ENCODE results near the gene ROBO2.

The ROBO2 gene

DNA sequence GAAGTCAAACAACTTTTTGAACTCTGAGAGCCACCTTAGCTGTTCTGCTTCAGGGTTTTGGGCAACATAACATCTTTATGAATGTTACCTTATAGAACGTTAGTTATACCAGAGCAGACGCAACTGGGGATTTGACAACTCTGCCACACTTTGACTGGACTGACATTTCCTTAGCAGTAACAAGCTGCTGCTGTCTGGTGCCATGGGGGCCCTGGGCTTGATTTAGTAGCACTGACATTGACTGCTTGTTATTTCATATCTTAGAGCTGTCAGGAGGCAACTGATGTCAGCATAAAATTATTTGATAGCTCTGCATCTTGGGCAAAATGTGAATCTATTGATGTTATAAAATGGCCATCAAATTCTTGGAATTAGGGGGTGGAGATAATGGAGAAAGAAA, 285.4 kb downstream of the ROBO2 start:
- CTCF ChIA-PET = no interaction called here
- no peak for DNase-seq (ENCODE audit: extremely low spot score)
- TF ChIP-seq, protein P1, sequence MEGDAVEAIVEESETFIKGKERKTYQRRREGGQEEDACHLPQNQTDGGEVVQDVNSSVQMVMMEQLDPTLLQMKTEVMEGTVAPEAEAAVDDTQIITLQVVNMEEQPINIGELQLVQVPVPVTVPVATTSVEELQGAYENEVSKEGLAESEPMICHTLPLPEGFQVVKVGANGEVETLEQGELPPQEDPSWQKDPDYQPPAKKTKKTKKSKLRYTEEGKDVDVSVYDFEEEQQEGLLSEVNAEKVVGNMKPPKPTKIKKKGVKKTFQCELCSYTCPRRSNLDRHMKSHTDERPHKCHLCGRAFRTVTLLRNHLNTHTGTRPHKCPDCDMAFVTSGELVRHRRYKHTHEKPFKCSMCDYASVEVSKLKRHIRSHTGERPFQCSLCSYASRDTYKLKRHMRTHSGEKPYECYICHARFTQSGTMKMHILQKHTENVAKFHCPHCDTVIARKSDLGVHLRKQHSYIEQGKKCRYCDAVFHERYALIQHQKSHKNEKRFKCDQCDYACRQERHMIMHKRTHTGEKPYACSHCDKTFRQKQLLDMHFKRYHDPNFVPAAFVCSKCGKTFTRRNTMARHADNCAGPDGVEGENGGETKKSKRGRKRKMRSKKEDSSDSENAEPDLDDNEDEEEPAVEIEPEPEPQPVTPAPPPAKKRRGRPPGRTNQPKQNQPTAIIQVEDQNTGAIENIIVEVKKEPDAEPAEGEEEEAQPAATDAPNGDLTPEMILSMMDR (IDR thresholded peaks at IDR 0.05; ENCODE audit: control extremely low read depth, extremely low read depth, low read depth, missing control alignments) = no peak

GRCh38 chr3:77325702-77326101, 285.8 kb downstream of the ROBO2 start:
- TF ChIP-seq, protein P1 (IDR thresholded peaks at IDR 0.05; ENCODE audit: control extremely low read depth, extremely low read depth, low read depth, missing control alignments) = no peak
- ChIA-PET POLR2A (no interaction called here), CTCF (no interaction called here)
- no peak for DNase-seq (ENCODE audit: extremely low spot score)

More for the DNA sequence above, 285.4 kb downstream of the ROBO2 start:
- POLR2A ChIA-PET = no interaction called here

DNA sequence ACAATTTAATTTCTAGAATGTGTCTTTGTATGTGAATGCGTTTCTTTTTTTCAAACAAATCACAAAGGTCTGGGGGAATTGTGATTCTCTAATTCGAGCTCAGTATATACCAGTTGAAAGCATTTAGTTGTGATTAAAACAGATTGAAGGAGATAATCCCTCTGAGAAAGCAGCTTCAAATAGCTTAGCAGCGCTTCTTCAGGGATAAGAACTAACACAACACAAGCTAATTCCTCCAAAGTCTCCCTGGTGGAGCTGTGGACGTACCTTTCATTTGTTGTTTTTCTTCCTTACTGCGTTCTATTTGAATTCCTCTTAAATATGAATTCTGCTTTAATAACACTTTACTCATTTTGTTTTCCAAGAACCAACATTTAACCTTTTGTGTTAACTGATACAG, 286.7 kb downstream of the ROBO2 start:
- no peak for DNase-seq (ENCODE audit: extremely low spot score)
- POLR2A ChIA-PET = no interaction called here
- CTCF ChIA-PET = no interaction called here
- TF ChIP-seq, protein P1 (IDR thresholded peaks at IDR 0.05; ENCODE audit: control extremely low read depth, extremely low read depth, low read depth, missing control alignments) = no peak

DNA sequence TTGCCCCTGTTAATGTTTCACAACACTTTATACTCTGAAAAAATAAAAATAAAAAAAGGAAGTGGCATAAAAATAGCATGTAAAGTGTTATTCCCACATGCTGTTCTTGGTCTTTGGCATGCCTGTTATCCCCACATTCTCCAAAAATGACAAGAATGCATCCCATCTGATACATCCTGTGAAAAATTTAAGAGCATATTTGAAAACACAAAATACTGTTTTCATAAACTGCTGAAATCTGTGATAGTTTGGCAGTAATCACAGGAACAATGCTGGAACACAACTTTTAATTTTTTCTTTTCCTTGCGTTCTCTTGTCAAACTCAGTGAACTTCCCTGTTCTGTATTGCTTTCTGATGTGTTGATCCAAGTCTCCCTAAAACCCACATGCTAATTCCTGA, 288.8 kb downstream of the ROBO2 start:
- CTCF ChIA-PET = no interaction called here
- no peak for DNase-seq (ENCODE audit: extremely low spot score)
- POLR2A ChIA-PET = no interaction called here
- TF ChIP-seq, protein P1 (IDR thresholded peaks at IDR 0.05; ENCODE audit: control extremely low read depth, extremely low read depth, low read depth, missing control alignments) = no peak

DNA sequence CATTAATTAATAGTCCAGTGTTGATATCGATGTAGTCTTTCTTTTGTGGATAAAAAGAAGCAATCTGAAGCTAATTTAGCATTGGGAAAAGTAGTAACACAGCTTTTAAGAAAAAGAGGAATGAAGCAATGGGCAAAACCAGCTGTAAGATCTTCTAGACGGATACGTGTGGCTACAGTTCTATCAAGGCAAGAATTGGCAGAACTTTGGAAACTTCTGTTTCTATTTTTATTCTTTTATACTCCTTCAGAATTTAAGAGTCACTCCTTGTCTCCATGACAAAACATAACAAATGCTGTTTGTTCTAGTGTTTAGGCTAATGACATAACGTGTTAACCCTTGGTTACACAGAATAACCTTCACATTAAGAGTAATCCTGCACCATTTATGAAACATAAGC, 289.2 kb downstream of the ROBO2 start:
- ChIA-PET POLR2A (no interaction called here), CTCF (interaction anchor here (3.1 kb wide), 1 partner anchor 8 kb away, joined by 16 read pairs; no protein-coding TSS in a partner anchor)
- TF ChIP-seq, protein P1 (IDR thresholded peaks at IDR 0.05; ENCODE audit: control extremely low read depth, extremely low read depth, low read depth, missing control alignments) = no peak
- no peak for DNase-seq (ENCODE audit: extremely low spot score)

DNA sequence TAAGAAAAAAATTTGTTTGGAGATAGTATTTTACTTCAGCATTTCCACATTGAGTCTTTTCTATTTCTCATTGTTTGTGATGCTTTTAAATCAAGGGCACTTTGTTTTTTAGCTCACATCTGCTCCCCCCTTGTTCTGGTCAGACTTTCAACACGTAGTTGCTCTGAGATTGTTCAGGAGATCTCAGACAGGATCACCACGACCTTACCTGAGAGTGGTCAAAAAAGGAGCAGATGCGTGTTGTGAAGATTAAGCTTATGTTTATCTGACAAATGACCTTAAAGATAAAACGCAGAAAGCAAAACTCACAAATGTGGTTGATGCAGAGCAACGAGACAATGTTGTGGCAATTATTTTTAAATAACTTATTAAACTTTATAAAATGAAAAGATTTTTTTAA, 298.3 kb downstream of the ROBO2 start:
- CTCF ChIA-PET = interaction anchor here (0.9 to 1.2 kb wide), 2 partner anchors 9 to 18 kb away, joined by 3 to 4 read pairs; no protein-coding TSS in a partner anchor
- no peak for DNase-seq (ENCODE audit: extremely low spot score)
- POLR2A ChIA-PET = no interaction called here
- TF ChIP-seq, protein P1 (IDR thresholded peaks at IDR 0.05; ENCODE audit: control extremely low read depth, extremely low read depth, low read depth, missing control alignments) = no peak

GRCh38 chr3:77342027-77342426, 302.1 kb downstream of the ROBO2 start:
- TF ChIP-seq, protein P1 (IDR thresholded peaks at IDR 0.05; ENCODE audit: control extremely low read depth, extremely low read depth, low read depth, missing control alignments) = no peak
- ChIA-PET CTCF (interaction anchor here (1.0 kb wide), 1 partner anchor 9 kb away, joined by 4 read pairs; no protein-coding TSS in a partner anchor), POLR2A (no interaction called here)
- no peak for DNase-seq (ENCODE audit: extremely low spot score)

Data from GM10248 (cell line).